HG03066 (cell line): ENCODE measurements around the gene KDM2A.
A peak's percentile ranks its signal among the peaks of the same experiment; 100 is the strongest.

Source experiments
- ATAC-seq: cut with Tn5 transposase; IDR thresholded peaks from one replicate; pipeline ENCODE4 v1.9.1; 2021; ENCODE audit warnings: low read depth; ENCODE audit not compliant: unreplicated experiment

Gene KDM2A

GRCh38 chr11:67118801-67119584 lies at the start of gene KDM2A:
Gene KDM2A (plus strand): TSS chr11:67119263. CDS start chr11:67121317, 2,054 bp downstream.
- ATAC-seq, result peak; percentile 54

GRCh38 chr11:67071420-67072284 lies 47.4 kb upstream of the KDM2A start:
- no peak for ATAC-seq

DNA sequence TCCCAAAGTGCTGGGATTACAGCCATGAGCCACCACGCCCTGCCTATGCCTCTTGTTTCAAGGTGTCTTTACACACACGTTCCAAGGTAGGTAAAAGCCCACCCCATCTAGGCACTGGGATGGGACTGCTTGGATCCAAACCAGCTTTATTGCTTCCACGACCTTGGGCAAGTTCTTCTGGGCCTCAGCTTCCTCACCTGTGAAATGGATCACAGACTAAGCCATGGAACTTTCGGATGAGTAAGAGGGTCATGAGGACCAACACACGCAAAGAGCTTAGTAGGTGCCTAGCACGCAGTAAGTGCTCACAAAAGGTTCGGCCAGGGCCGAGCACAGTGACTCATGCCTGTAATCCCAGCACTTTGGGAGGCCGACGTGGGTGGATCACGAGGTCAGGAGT lies 46.8 kb upstream of the KDM2A start:
- ATAC-seq, result no peak

GRCh38 chr11:67073908-67074307 lies 45.2 kb upstream of the KDM2A start:
- ATAC-seq, result no peak

- ATAC-seq, result no peak
Measured at GRCh38 chr11:67076202-67076601, 42.9 kb upstream of the KDM2A start.

GRCh38 chr11:67079065-67079705 lies 39.9 kb upstream of the KDM2A start:
- no peak for ATAC-seq

- ATAC-seq, result no peak
Measured at GRCh38 chr11:67082071-67082791, 36.8 kb upstream of the KDM2A start.

- ATAC-seq, result no peak
Measured at GRCh38 chr11:67083786-67084366, 35.2 kb upstream of the KDM2A start.

DNA sequence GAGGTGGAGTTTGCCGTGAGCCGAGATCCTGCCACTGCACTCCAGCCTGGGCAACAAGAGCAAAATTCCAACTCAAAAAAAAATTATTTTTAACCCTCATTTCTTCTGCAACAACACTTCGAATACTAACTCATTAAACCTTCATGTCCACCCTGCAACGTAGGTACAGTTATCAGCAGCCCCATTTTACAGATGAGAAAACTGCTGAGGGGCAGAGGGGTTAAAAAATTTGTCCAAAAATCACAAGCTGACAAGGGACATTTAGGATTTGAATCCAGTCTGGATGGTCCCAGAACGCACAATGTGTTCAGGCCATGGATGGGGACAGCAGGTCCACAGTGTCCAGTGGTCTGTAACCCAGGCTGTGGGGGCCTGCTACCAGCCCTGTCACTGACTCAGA lies 33.4 kb upstream of the KDM2A start:
- no peak for ATAC-seq

DNA sequence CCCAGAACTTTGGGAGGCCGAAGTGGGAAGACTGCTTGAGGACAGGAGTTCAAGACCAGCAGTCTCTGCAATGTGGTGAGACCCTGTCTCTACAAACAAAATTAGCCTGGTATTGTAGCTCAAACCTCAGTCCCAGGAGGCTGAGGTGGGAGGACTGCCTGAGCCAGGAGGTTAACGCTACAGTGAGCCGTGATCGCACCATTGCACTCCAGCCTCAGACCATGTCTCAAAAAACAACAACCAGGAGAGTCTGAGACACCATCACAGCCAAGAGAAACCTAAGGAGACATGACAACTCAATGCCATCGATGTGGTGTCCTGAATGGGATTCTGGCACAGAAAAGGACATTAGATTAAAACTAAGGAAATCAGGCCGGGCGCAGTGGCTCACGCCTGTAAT lies 28.3 kb upstream of the KDM2A start:
- ATAC-seq, result no peak

DNA sequence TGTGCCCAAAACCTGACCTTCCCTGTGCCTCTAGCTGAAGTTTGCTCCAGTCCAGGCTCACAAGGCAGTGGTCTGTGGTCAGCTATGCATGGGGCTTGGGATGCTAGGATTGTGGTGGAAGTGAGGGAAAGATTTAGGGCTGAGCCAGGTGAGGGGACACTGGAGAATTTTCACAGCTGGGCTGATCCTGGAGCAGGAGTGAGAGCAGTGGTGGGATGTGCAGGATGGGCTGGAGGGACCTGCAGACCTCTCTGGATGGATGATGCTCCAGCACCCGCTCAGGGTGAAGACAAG lies 23.9 kb upstream of the KDM2A start:
- ATAC-seq, result no peak

DNA sequence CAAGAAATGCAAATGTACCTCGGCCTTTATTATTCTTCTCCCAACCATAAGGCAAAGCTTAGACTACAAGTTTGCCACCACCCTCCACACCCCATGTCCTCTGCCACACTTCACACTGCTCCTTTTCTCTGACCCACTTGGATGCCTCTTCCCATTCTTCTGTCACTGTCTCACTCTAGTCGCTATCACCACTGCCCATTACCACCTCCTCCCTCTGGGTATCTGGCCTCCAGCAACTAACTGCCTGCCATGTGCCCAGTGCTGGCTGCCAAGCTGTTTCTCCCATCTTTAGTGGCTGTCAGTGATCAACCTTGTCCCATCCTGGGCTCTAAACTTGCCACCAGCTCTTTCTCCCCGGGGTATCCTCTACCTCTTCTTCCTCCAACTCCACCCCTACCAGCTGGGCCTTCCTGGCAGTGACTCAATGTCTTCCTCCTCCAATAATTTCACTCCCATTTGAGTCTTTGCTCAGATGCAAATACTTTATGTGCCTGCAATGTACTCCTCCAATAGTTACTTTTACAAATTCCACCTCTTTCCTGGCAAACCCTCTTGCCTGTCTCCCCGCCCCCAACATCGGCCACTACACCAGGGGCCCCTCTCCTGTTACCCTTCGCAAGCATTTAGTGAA lies 20.1 kb upstream of the KDM2A start:
- ATAC-seq, result no peak

GRCh38 chr11:67099831-67100324 lies 19.2 kb upstream of the KDM2A start:
- no peak for ATAC-seq

DNA sequence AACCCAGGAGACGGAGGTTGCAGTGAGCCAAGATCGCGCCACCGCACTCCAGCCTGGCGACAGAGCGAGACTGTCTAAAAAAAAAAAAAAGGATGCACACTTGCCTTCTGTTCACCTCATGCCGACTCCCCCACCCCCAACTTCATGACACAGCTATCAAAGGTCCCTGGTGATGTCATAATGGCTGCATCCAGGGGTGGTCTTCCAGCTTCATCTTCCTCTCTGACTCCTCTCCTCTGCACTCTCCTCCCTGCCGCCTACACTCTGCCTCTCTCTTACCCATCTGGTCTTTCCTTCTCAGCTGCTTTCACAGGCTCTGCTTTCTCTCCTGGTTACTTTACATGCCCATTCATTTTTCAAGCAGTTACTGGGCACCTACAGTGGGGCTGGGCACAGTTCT lies 16.4 kb upstream of the KDM2A start:
- no peak for ATAC-seq

DNA sequence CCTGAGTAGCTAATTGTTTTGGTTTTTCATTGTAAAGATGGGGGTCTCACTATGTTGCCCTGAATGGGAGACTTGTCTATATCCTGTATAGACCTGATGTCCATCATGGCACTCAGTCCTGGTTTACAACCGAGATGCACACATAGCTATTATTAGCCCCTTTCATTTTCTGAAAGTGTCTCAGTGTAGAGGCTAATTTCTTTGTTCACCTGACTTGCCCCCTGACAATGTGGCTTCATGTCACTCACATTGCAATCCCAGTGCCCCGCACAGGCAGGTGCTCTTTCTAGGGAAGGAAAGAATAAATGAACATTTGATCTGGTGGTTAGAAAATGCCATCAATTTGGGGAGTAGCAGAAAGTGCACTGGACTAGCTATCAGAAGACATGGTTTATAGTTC lies 13.1 kb upstream of the KDM2A start:
- no peak for ATAC-seq

- no peak for ATAC-seq
Measured at GRCh38 chr11:67111261-67111660, 7.8 kb upstream of the KDM2A start.

GRCh38 chr11:67113231-67113721 lies 5.8 kb upstream of the KDM2A start:
- peak; percentile 71 for ATAC-seq

- ATAC-seq, result no peak
Measured at GRCh38 chr11:67114275-67114896, 4.7 kb upstream of the KDM2A start.

DNA sequence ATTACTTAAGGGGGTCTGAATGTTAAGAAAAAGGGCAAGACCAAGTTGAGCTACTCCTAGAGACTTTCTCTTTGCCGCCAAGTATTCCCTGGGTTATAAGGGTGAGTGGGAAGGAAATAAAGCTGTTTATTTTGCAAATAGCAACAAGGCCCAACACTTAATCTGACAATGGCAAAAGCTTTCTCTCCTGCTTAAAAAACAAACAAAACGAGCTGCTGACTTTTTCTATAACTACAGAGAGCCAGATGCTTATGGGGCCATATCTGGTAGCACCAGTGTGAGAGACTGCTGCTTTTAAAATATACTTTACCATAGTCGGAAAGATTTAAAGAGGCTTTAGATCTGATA lies 2.3 kb upstream of the KDM2A start:
- ATAC-seq, result no peak
